ENCODE results near the gene ZNF282. TPM values are rescaled to one million over a fixed set of nuclear protein-coding genes. Genes with fewer than 3 reads are reported as not detected.

The ZNF282 gene
- total RNA-seq, 1 experiment from 2014 or later: 39.0 TPM

DNA sequence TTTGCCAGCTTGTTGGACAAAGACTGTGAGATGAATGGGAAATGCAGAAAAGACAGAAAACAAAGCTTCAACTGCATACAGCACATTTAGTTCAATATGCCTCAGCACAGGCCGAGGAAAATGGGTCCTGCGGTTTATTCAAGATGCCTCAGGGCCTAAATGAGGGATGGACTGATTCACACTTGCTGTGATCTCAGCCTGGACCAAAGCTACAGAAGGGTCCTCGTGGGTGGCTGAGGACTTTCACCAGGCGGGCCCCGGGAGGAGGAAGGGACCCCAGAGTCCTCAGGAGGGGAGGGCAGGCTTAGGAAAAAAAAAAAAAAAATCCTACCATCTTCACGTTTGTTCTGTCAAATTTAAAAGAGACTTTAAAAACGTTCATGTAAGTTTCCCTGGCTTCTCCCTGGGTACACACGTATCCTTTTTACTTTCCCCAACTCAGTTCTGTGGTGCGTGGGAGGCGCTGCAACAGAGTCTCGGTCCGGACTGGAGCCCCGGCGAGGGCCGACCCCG lies 66.0 kb downstream of the ZNF282 start:
- no peak overlapping the region for H2AK5ac ChIP-seq (ENCODE audit: insufficient read length, low read length)
- no peak overlapping the region for H3K9ac ChIP-seq (ENCODE audit: extremely low read depth, insufficient read length, low read length)
- no peak overlapping the region for H2BK12ac ChIP-seq (ENCODE audit: insufficient read length, low read depth, low read length)
- no peaks in the 10 kb centered on the region for H3K23me2 ChIP-seq (ENCODE audit: insufficient read length, low read depth, low read length, poor library complexity, severe bottlenecking)
- H3K27me3 Mint-ChIP-seq (ENCODE audit: low read depth): peaks cover 6% of the 10 kb centered on the region
- no peak overlapping the region for H3K23ac ChIP-seq (ENCODE audit: insufficient read length, low read depth, low read length)
- H3K27ac Mint-ChIP-seq: no peak overlapping the region
- no peak overlapping the region for H2BK120ac ChIP-seq (ENCODE audit: low read depth, low read length, poor library complexity, severe bottlenecking)
- no CpG with 5 or more reads among the region's 16 CpGs for WGBS (ENCODE audit: extremely low coverage, insufficient read length, low lambda C conversion rate)
- H3K18ac ChIP-seq (ENCODE audit: insufficient read length, low read depth, low read length): peak overlapping the region; percentile 32
- no peak for DNase-seq
- H3K4me1 ChIP-seq (ENCODE audit: insufficient read depth, low read length): no peaks in the 10 kb centered on the region
- no peak overlapping the region for H4K5ac ChIP-seq (ENCODE audit: insufficient read length, low read depth, low read length)
- H3K4me2 ChIP-seq (ENCODE audit: insufficient read depth, insufficient read length, low read length): peak overlapping the region; percentile 52
- H4K91ac ChIP-seq (ENCODE audit: insufficient read length, low read depth, low read length): no peak overlapping the region
- H3K9me3 ChIP-seq (ENCODE audit: control insufficient read depth, low read depth, low read length): no peaks in the 10 kb centered on the region
- H3K27ac ChIP-seq (ENCODE audit: insufficient read length, low read depth, low read length): no peak overlapping the region
- no peaks in the 10 kb centered on the region; the same call in 1 of the 2 replicates for H3K79me2 ChIP-seq (ENCODE audit: insufficient read depth, low read length)
- H3K27me3 ChIP-seq (ENCODE audit: insufficient read depth, low read length): no peaks in the 10 kb centered on the region
- H2BK5ac ChIP-seq (ENCODE audit: insufficient read length, low read length): no peak overlapping the region
- no peak overlapping the region for H3K4ac ChIP-seq (ENCODE audit: low read depth, low read length)
- H3T11ph ChIP-seq (ENCODE audit: low read length): no peak overlapping the region
- TF ChIP-seq, protein P1, sequence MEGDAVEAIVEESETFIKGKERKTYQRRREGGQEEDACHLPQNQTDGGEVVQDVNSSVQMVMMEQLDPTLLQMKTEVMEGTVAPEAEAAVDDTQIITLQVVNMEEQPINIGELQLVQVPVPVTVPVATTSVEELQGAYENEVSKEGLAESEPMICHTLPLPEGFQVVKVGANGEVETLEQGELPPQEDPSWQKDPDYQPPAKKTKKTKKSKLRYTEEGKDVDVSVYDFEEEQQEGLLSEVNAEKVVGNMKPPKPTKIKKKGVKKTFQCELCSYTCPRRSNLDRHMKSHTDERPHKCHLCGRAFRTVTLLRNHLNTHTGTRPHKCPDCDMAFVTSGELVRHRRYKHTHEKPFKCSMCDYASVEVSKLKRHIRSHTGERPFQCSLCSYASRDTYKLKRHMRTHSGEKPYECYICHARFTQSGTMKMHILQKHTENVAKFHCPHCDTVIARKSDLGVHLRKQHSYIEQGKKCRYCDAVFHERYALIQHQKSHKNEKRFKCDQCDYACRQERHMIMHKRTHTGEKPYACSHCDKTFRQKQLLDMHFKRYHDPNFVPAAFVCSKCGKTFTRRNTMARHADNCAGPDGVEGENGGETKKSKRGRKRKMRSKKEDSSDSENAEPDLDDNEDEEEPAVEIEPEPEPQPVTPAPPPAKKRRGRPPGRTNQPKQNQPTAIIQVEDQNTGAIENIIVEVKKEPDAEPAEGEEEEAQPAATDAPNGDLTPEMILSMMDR (conservative IDR thresholded peaks at IDR 0.05): no peak
- no peaks in the 10 kb centered on the region for H4K20me1 ChIP-seq (ENCODE audit: control insufficient read depth, insufficient read depth, insufficient read length)
- no peak overlapping the region for H2AFZ ChIP-seq (ENCODE audit: low read length)
- H3K14ac ChIP-seq (ENCODE audit: insufficient read depth, low read length): peak overlapping the region; percentile 51
- H3K4me1 Mint-ChIP-seq: peaks cover 0 to 10% of the 10 kb centered on the region in 2 experiments; a peak in 3 of 4 replicates
- H3K36me3 Mint-ChIP-seq (ENCODE audit: insufficient read depth in 1 of 3, low read depth in 3 of 3): peaks cover 5 to 11% (median 9%) of the 10 kb centered on the region in 3 experiments; a peak in 6 of 7 replicates
- H3K56ac ChIP-seq (ENCODE audit: insufficient read length, low read depth, low read length): no peak overlapping the region
- H4K8ac ChIP-seq (replicated peaks; ENCODE audit: insufficient read length, low read depth, low read length): no peak overlapping the region
- H2BK20ac ChIP-seq (ENCODE audit: low read depth, low read length, poor library complexity, severe bottlenecking): no peak overlapping the region
- H2BK15ac ChIP-seq (ENCODE audit: low read depth, low read length): no peak overlapping the region
- no peaks in the 10 kb centered on the region for H3K79me1 ChIP-seq (ENCODE audit: insufficient read depth, low read depth, low read length, poor library complexity, severe bottlenecking)
- peak overlapping the region; percentile 63 to 85 for H3K4me3 Mint-ChIP-seq
- H3K9me3 Mint-ChIP-seq: no peaks in the 10 kb centered on the region

Data from H9 (cell line).